B cell (primary cell): ENCODE results near the gene RNF217. TPM values are rescaled to one million over a fixed set of nuclear protein-coding genes. Genes with fewer than 3 reads are reported as not detected.

Experiments used
- ATAC-seq: fragments of 200-7000 bp; cut with Tn5 transposase; one replicate; pipeline ENCODE4 v1.10.0; 2021; ENCODE audit warnings: low read depth, mild to moderate bottlenecking, moderate number of reproducible peaks, moderate library complexity
- CTCF ChIA-PET: fragments of 350-600 bp; sonication (Branson Sonifier 250); formaldehyde crosslinking; loops from one replicate; lab custom pipeline; 2021; ENCODE audit warnings: antibody characterized with exemption, inconsistent platforms; lab: Charles Lee
- POLR2A ChIA-PET: fragments of 350-600 bp; sonication (Branson Sonifier 250); formaldehyde crosslinking; loops from one replicate; lab custom pipeline; 2021; ENCODE audit warnings: antibody characterized with exemption; lab: Charles Lee
- DNase-seq: peaks from one replicate; pipeline ENCODE4 v3.0.0; 2013
- H2AFZ ChIP-seq: 2 replicates; pipeline ENCODE4 v1.6.1; 2012; ENCODE audit warnings: mild to moderate bottlenecking, low read depth, low read length; ENCODE audit not compliant: insufficient read depth, poor library complexity, severe bottlenecking
- H3K27ac ChIP-seq, 2 donors: 1 replicate in 1 of 2; 2 replicates in 1 of 2; pipeline ENCODE4 v1.5.1; 2012 to 2013; ENCODE audit warnings: low read length in 2 of 2, mild to moderate bottlenecking in 2 of 2, moderate library complexity in 1 of 2
- H3K27me3 ChIP-seq, 4 experiments: fragments of 200-600 bp in 1 of 4; sonication (generic) in 1 of 4; replicated peaks in 1 of 4; 1 replicate in 2 of 4; 2 replicates in 2 of 4; pipeline versions ENCODE4 v1.6.1 to v1.7.0; 2013 to 2016; ENCODE audit warnings: low read length in 3 of 4, mild to moderate bottlenecking in 2 of 4, mixed read lengths in 1 of 4, moderate library complexity in 1 of 4; ENCODE audit not compliant: insufficient read depth in 4 of 4, control insufficient read depth in 3 of 4; ENCODE audit errors: control extremely low read depth in 1 of 4
- H3K36me3 ChIP-seq, 2 experiments: replicated peaks in 1 of 2; 1 replicate in 1 of 2; 2 replicates in 1 of 2; pipeline versions ENCODE4 v1.6.1 to v1.7.1; 2013; ENCODE audit warnings: low read length in 1 of 2; ENCODE audit not compliant: insufficient read depth in 2 of 2, control insufficient read depth in 1 of 2; ENCODE audit errors: control extremely low read depth in 1 of 2, extremely low read depth in 1 of 2
- H3K4me1 ChIP-seq, 2 donors: fragments of 200-600 bp in 1 of 2; sonication (generic) in 1 of 2; 1 replicate in 1 of 2; 2 replicates in 1 of 2; pipeline versions ENCODE4 v1.5.1 to v1.6.1; 2013 to 2017; ENCODE audit warnings: low read length in 2 of 2; ENCODE audit not compliant: control insufficient read depth in 2 of 2, insufficient read depth in 2 of 2
- H3K4me2 ChIP-seq: replicated peaks from 2 replicates; pipeline ENCODE3; 2012; ENCODE audit warnings: mild to moderate bottlenecking, low read depth, low read length; ENCODE audit not compliant: poor library complexity, severe bottlenecking
- H3K4me3 ChIP-seq, 5 experiments: fragments of 200-600 bp in 1 of 5; sonication (generic) in 1 of 5; 1 replicate in 3 of 5; 2 replicates in 2 of 5; pipeline versions ENCODE4 v1.5.1 to v1.7.0; 2011 to 2016; ENCODE audit warnings: low read length in 4 of 5, mild to moderate bottlenecking in 4 of 5, low read depth in 2 of 5, control low read depth in 1 of 5, moderate library complexity in 1 of 5; ENCODE audit not compliant: insufficient read depth in 1 of 5; ENCODE audit errors: control extremely low read depth in 1 of 5, extremely low read depth in 1 of 5
- H3K79me2 ChIP-seq: fragments of 200-600 bp; sonication (generic); one replicate; pipeline ENCODE4 v1.6.0; 2016; ENCODE audit warnings: low read length; ENCODE audit not compliant: control insufficient read depth, insufficient read depth
- H3K9ac ChIP-seq: fragments of 200-600 bp; sonication (generic); 2 replicates; pipeline ENCODE4 v1.6.1; 2017; ENCODE audit warnings: mild to moderate bottlenecking, low read length, moderate library complexity
- H3K9me3 ChIP-seq, 3 donors: one replicate each; pipeline versions ENCODE4 v1.6.1 to v1.7.1; 2013; ENCODE audit warnings: low read length in 2 of 3; ENCODE audit not compliant: control insufficient read depth in 2 of 3, insufficient read depth in 1 of 3; ENCODE audit errors: control extremely low read depth in 1 of 3
- H4K20me1 ChIP-seq: 2 replicates; pipeline ENCODE4 v1.6.0; 2012; ENCODE audit warnings: mild to moderate bottlenecking, low read length; ENCODE audit not compliant: insufficient read depth, control insufficient read depth, poor library complexity, severe bottlenecking
- H3K27ac Mint-ChIP-seq: one replicate; pipeline ENCODE4 v1.8.0; 2021; ENCODE audit warnings: mixed read lengths
- H3K27me3 Mint-ChIP-seq: one replicate; pipeline ENCODE4 v1.8.0; 2021; ENCODE audit warnings: mixed read lengths
- H3K4me1 Mint-ChIP-seq: one replicate; pipeline ENCODE4 v1.8.0; 2021; ENCODE audit warnings: mixed read lengths
- H3K4me3 Mint-ChIP-seq: one replicate; pipeline ENCODE4 v1.8.0; 2021; ENCODE audit warnings: mixed read lengths
- H3K9me3 Mint-ChIP-seq: one replicate; pipeline ENCODE4 v1.8.0; 2022; ENCODE audit warnings: mixed read lengths; ENCODE audit not compliant: insufficient read depth
- CTCF ChIP-seq: fragments of 200-600 bp; IDR thresholded peaks from one replicate; pipeline ENCODE4 v1.8.0; 2022; ENCODE audit warnings: antibody characterized with exemption, mild to moderate bottlenecking
- EZH2 ChIP-seq: IDR thresholded peaks from 2 replicates; pipeline ENCODE4 v1.6.1; 2012; ENCODE audit warnings: borderline replicate concordance, low read depth, mild to moderate bottlenecking, moderate library complexity, low read length; ENCODE audit not compliant: insufficient read depth, poor library complexity, severe bottlenecking
- WGBS: methylation state at CpG from one replicate; pipeline ENCODE4 v1.1.5; 2013; ENCODE audit warnings: missing lambda C conversion rate; ENCODE audit not compliant: insufficient coverage; 5-methylcytosine and 5-hydroxymethylcytosine counted together
- intact Hi-C: fragments of 100-400 bp; cut with micrococcal nuclease; formaldehyde crosslinking; loops from one replicate; pipeline ENCODE4 v1.10.0; 2022
- polyA plus RNA-seq: library from polyadenylated mRNA; depleted of rRNA; stranded (reverse); fragments of >200 nt; gene quantifications from 2 replicates; pipeline ENCODE4 v1.2.3, GENCODE V29; 2012
- total RNA-seq, 2 donors: library from RNA; stranded (reverse); fragments of 120-200 nt in 1 of 2; gene quantifications; 1 replicate in 1 of 2; 2 replicates in 1 of 2; pipeline versions ENCODE4 v1.2.3 to v1.2.4, GENCODE V29; 2013 to 2022

Gene RNF217
- total and polyA plus RNA-seq, 2 donors (not counting 1 experiment from before 2014, with no cell fraction given): 0.03 TPM; not detected in 1

- H3K4me3 Mint-ChIP-seq: no peak overlapping the region
- H3K4me1 ChIP-seq: no peaks in the 10 kb centered on the region
- H3K27ac ChIP-seq: no peak overlapping the region
- intact Hi-C loops: no loop called here
- no peaks in the 10 kb centered on the region for H3K4me1 Mint-ChIP-seq
- no peak overlapping the region for H3K27ac Mint-ChIP-seq
- WGBS: 100% methylated on average over 2 of the region's 4 CpGs
- TF ChIP-seq CTCF (no peak), EZH2 (no peak)
- ChIA-PET POLR2A (no interaction called here), CTCF (no interaction called here)
- no peaks in the 10 kb centered on the region for H3K79me2 ChIP-seq
- H3K36me3 ChIP-seq: no peaks in the 10 kb centered on the region
- H3K9me3 Mint-ChIP-seq: no peaks in the 10 kb centered on the region
- H3K9ac ChIP-seq: no peak overlapping the region
- no peak overlapping the region for H3K4me2 ChIP-seq
- DNase-seq (no peak), ATAC-seq (no peak)
- H3K4me3 ChIP-seq: no peak overlapping the region
- no peaks in the 10 kb centered on the region for H3K27me3 ChIP-seq
- H3K27me3 Mint-ChIP-seq: no peaks in the 10 kb centered on the region
- no peak overlapping the region for H2AFZ ChIP-seq
- no peaks in the 10 kb centered on the region for H3K9me3 ChIP-seq
- no peaks in the 10 kb centered on the region for H4K20me1 ChIP-seq
These were observed 115.2 kb downstream of the RNF217 start for GRCh38 chr6:125077453-125077852.

- H3K27ac Mint-ChIP-seq: no peak overlapping the region
- CTCF ChIA-PET: no interaction called here
- no peak overlapping the region for H3K9ac ChIP-seq
These were observed 116.5 kb downstream of the RNF217 start for GRCh38 chr6:125078602-125079321.

More at GRCh38 chr6:125078602-125079321, 116.5 kb downstream of the RNF217 start:
- TF ChIP-seq CTCF: no peak
- TF ChIP-seq EZH2: no peak
- Histone ChIP-seq H3K79me2 (no peaks in the 10 kb centered on the region), H3K27ac (no peak overlapping the region), H3K4me1 (no peaks in the 10 kb centered on the region), H4K20me1 (no peaks in the 10 kb centered on the region), H3K27me3 (no peaks in the 10 kb centered on the region), H2AFZ (no peak overlapping the region), H3K9me3 (no peaks in the 10 kb centered on the region), H3K4me3 (no peak overlapping the region), H3K36me3 (no peaks in the 10 kb centered on the region), H3K4me2 (no peak overlapping the region)
- no peak for DNase-seq
- intact Hi-C loops: no loop called here
- H3K9me3 Mint-ChIP-seq: no peaks in the 10 kb centered on the region
- POLR2A ChIA-PET: no interaction called here
- no peak for ATAC-seq
- H3K4me3 Mint-ChIP-seq: no peak overlapping the region
- H3K27me3 Mint-ChIP-seq: no peaks in the 10 kb centered on the region
- 100% methylated on average over 2 of the region's 5 CpGs for WGBS
- no peaks in the 10 kb centered on the region for H3K4me1 Mint-ChIP-seq
